Measurements from ENCODE around the gene LIPM. TPM values are rescaled to one million over a fixed set of nuclear protein-coding genes. Genes with fewer than 3 reads are reported as not detected.

Gene LIPM
- total RNA-seq (2022) (not detected in 2 replicates), Bru-seq, nascent RNA (not detected), BruChase-seq, experiment 1, labeled RNA remaining after a 6-hour chase (not detected), BruChase-seq, experiment 2, labeled RNA remaining after a 2-hour chase (not detected)
- long read RNA-seq = 0 reads

- BruUV-seq (replicated peaks) = no TSS peak
- no peak within 1 kb of the TSS for H3K4me3 Mint-ChIP-seq (ENCODE audit: unreplicated experiment)
- H3K9me3 Mint-ChIP-seq (ENCODE audit: unreplicated experiment) = no peaks in the 10 kb centered on the region
- no peak for TF ChIP-seq CTCF (IDR thresholded peaks at IDR 0.05; ENCODE audit: unreplicated experiment)
- intact Hi-C loops (cut with micrococcal nuclease) = no loop called here
- H3K27ac Mint-ChIP-seq (ENCODE audit: low read depth, unreplicated experiment) = no peak within 1 kb of the TSS
- no peaks in the 10 kb centered on the region for H3K27me3 Mint-ChIP-seq (ENCODE audit: insufficient read depth, unreplicated experiment)
- H3K4me1 Mint-ChIP-seq (ENCODE audit: insufficient read depth, unreplicated experiment) = no peaks in the 10 kb centered on the region
- ChIA-PET CTCF (interaction anchor here (1.5 to 1.8 kb wide), 2 partner anchors 8 to 109 kb away, joined by 3 to 6 read pairs; no protein-coding TSS in a partner anchor), POLR2A (interaction anchor here (0.9 kb wide), 1 partner anchor 9 kb away, joined by 5 read pairs; no protein-coding TSS in a partner anchor)
- H3K36me3 Mint-ChIP-seq (ENCODE audit: insufficient read depth, unreplicated experiment) = no peaks in the 10 kb centered on the region
- no peak for DNase-seq (ENCODE audit: unreplicated experiment)
Measured at GRCh38 chr10:88802523-88803285, at the start of gene LIPM. Gene LIPM (plus strand): TSS chr10:88802730. CDS start chr10:88802897, 167 bp downstream.

- Mint-ChIP-seq H3K36me3 (ENCODE audit: insufficient read depth, unreplicated experiment) (no peaks in the 10 kb centered on the region), H3K4me3 (ENCODE audit: unreplicated experiment) (no peak overlapping the region), H3K27ac (ENCODE audit: low read depth, unreplicated experiment) (peak overlapping the region; percentile 65), H3K9me3 (ENCODE audit: unreplicated experiment) (no peaks in the 10 kb centered on the region), H3K27me3 (ENCODE audit: insufficient read depth, unreplicated experiment) (no peaks in the 10 kb centered on the region), H3K4me1 (ENCODE audit: insufficient read depth, unreplicated experiment) (no peaks in the 10 kb centered on the region)
- intact Hi-C loops (cut with micrococcal nuclease) = no loop called here
- no peak for TF ChIP-seq CTCF (IDR thresholded peaks at IDR 0.05; ENCODE audit: unreplicated experiment)
- peak; percentile 27 for DNase-seq (ENCODE audit: unreplicated experiment)
- ChIA-PET CTCF (no interaction called here), POLR2A (no interaction called here)
- BruUV-seq (replicated peaks) = no TSS peak
Measured at GRCh38 chr10:88754287-88754686, 48.2 kb upstream of the LIPM start.

GRCh38 chr10:88755753-88756152 lies 46.8 kb upstream of the LIPM start:
- CTCF ChIA-PET = interaction anchor here (0.9 kb wide), 1 partner anchor 27 kb away, joined by 3 read pairs; no protein-coding TSS in a partner anchor

More at GRCh38 chr10:88755753-88756152, 46.8 kb upstream of the LIPM start:
- POLR2A ChIA-PET = no interaction called here
- Mint-ChIP-seq H3K27me3 (ENCODE audit: insufficient read depth, unreplicated experiment) (no peaks in the 10 kb centered on the region), H3K9me3 (ENCODE audit: unreplicated experiment) (no peaks in the 10 kb centered on the region), H3K4me3 (ENCODE audit: unreplicated experiment) (no peak overlapping the region), H3K27ac (ENCODE audit: low read depth, unreplicated experiment) (no peak overlapping the region), H3K4me1 (ENCODE audit: insufficient read depth, unreplicated experiment) (no peaks in the 10 kb centered on the region), H3K36me3 (ENCODE audit: insufficient read depth, unreplicated experiment) (no peaks in the 10 kb centered on the region)
- no peak for TF ChIP-seq CTCF (IDR thresholded peaks at IDR 0.05; ENCODE audit: unreplicated experiment)
- no peak for DNase-seq (ENCODE audit: unreplicated experiment)
- BruUV-seq (replicated peaks) = no TSS peak
- intact Hi-C loops (cut with micrococcal nuclease) = no loop called here
